CD4-positive, alpha-beta memory T cell (primary cell): Measurements from ENCODE around the gene ITPK1. TPM values are rescaled to one million over a fixed set of nuclear protein-coding genes. Genes with fewer than 3 reads are reported as not detected.

Experiments
- CTCF ChIA-PET: fragments of 350-600 bp; sonication (Branson Sonifier 250); formaldehyde crosslinking; loops from one replicate; lab custom pipeline; 2021; ENCODE audit warnings: inconsistent platforms; ENCODE audit not compliant: partially characterized antibody; lab: Charles Lee
- POLR2A ChIA-PET: fragments of 350-600 bp; sonication (Branson Sonifier 250); formaldehyde crosslinking; loops from one replicate; lab custom pipeline; 2021; ENCODE audit not compliant: partially characterized antibody; lab: Charles Lee
- DNase-seq, 5 donors: peaks; one replicate each; pipeline versions ENCODE4 v3.0.0 to v3.0.0-alpha.2; 2020 to 2022; ENCODE audit warnings: mixed read lengths in 1 of 5
- H3K27ac ChIP-seq: one replicate; pipeline ENCODE4 v1.7.0; 2013; ENCODE audit warnings: low read depth, low read length
- H3K27me3 ChIP-seq: 2 replicates; pipeline ENCODE4 v1.7.0; 2013; ENCODE audit warnings: mild to moderate bottlenecking, low read length, moderate library complexity; ENCODE audit not compliant: insufficient read depth
- H3K36me3 ChIP-seq: 2 replicates; pipeline ENCODE4 v1.7.0; 2013; ENCODE audit warnings: mild to moderate bottlenecking, low read length, moderate library complexity; ENCODE audit not compliant: insufficient read depth
- H3K4me1 ChIP-seq: 2 replicates; pipeline ENCODE4 v1.7.0; 2013; ENCODE audit warnings: mild to moderate bottlenecking, low read length, moderate library complexity; ENCODE audit not compliant: insufficient read depth
- H3K4me3 ChIP-seq, 2 donors: one replicate each; pipeline ENCODE4 v1.7.0; 2013; ENCODE audit warnings: low read length in 2 of 2, mild to moderate bottlenecking in 1 of 2
- H3K9me3 ChIP-seq, 2 donors: one replicate each; pipeline ENCODE4 v1.7.0; 2013; ENCODE audit warnings: low read length in 2 of 2, control low read depth in 1 of 2; ENCODE audit not compliant: control insufficient read depth in 1 of 2
- H3K27ac Mint-ChIP-seq, 7 donors: one replicate each; pipeline ENCODE4 v1.8.0; 2020 to 2021; ENCODE audit warnings: mixed read lengths in 7 of 7, mild to moderate bottlenecking in 6 of 7, inconsistent platforms in 3 of 7, moderate library complexity in 3 of 7
- H3K27me3 Mint-ChIP-seq, 2 donors: one replicate each; pipeline ENCODE4 v1.8.0; 2020 to 2021; ENCODE audit warnings: mixed read lengths in 2 of 2
- H3K36me3 Mint-ChIP-seq, 2 donors: one replicate each; pipeline ENCODE4 v1.8.0; 2020 to 2021; ENCODE audit warnings: mixed read lengths in 2 of 2, inconsistent platforms in 1 of 2, mild to moderate bottlenecking in 1 of 2
- H3K4me1 Mint-ChIP-seq, 4 donors: one replicate each; pipeline ENCODE4 v1.8.0; 2020 to 2021; ENCODE audit warnings: mixed read lengths in 4 of 4, mild to moderate bottlenecking in 1 of 4
- H3K4me3 Mint-ChIP-seq, 8 donors: one replicate each; pipeline ENCODE4 v1.8.0; 2020 to 2021; ENCODE audit warnings: mixed read lengths in 8 of 8, mild to moderate bottlenecking in 7 of 8, moderate library complexity in 6 of 8, inconsistent platforms in 3 of 8
- H3K9me3 Mint-ChIP-seq, 8 donors: one replicate each; pipeline ENCODE4 v1.8.0; 2020 to 2021; ENCODE audit warnings: mixed read lengths in 8 of 8, mild to moderate bottlenecking in 5 of 8, inconsistent platforms in 3 of 8, moderate library complexity in 1 of 8
- intact Hi-C: fragments of 100-400 bp; cut with micrococcal nuclease; formaldehyde crosslinking; loops from one replicate; pipeline ENCODE4 v1.15.1; 2023
- polyA plus RNA-seq, 2 donors: library from polyadenylated mRNA; unstranded; fragments of 300-500 nt; fragmentation: Illumina TruSeq; gene quantifications; one replicate each; pipeline ENCODE4 v1.2.3, GENCODE V29; 2021
- total RNA-seq, 2 experiments: library from RNA; stranded (reverse); gene quantifications; one replicate each; pipeline ENCODE4 v1.2.3, GENCODE V29; 2021

ITPK1 gene
- total and polyA plus RNA-seq, 4 experiments from 2014 or later, result 12.5 to 30.0 (median 26.9) TPM

DNA sequence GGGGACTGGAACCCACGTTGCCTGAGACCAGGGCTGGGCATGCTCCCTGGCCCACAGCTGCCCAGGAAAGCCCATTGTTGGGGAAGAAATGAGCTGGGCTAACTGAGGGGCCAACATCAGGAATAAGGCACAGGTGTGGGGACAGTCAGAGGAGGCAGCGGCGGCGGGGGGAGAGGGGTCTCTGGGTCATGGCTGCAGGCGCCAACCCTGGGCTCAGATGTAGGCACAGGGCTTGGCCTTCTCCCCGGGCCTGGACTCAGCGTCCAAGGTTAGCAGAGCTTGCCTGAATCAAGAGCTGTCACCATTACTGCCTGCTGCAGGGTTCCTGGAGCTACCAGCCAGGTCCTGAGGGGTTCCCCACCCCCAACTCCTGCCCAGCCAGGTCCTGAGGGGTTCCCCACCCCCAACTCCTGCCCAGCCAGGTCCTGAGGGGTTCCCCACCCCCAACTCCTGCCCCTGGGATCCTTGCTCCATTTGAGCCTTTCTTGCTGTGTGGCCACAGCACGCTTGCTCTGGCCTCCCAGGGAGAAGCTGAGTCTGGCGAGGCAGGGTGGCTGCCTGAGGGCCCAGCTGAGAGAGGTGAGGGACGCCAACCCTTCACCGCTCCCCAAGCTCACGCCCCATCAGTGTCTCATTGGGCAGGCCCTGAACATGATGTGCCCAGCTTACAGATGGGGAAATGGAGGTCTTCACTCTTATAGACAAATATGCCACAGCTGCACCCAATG lies 186.6 kb downstream of the ITPK1 start:
- Histone ChIP-seq H3K9me3 (no peaks in the 10 kb centered on the region), H3K4me1 (no peaks in the 10 kb centered on the region), H3K36me3 (no peaks in the 10 kb centered on the region), H3K27ac (no peak overlapping the region), H3K4me3 (no peak overlapping the region), H3K27me3 (no peaks in the 10 kb centered on the region)
- DNase-seq, result no peak
- ChIA-PET POLR2A (interaction anchor here (0.7 kb wide), 1 partner anchor 30 kb away, joined by 3 read pairs; no protein-coding TSS in a partner anchor), CTCF (interaction anchor here (1.1 kb wide), 1 partner anchor 23 kb away, joined by 3 read pairs; no protein-coding TSS in a partner anchor)
- Mint-ChIP-seq H3K27me3 (peaks cover 5 to 13% of the 10 kb centered on the region in 2 donors), H3K4me3 (no peak overlapping the region), H3K9me3 (peaks cover 0 to 5% (median 0%) of the 10 kb centered on the region in 8 donors), H3K36me3 (no peaks in the 10 kb centered on the region), H3K4me1 (peaks cover 0 to 3% (median 0%) of the 10 kb centered on the region in 4 donors), H3K27ac (no peak overlapping the region)
- intact Hi-C loops, result loop anchor here (2.0 kb wide), 1 partner anchor 42 kb away; no protein-coding TSS in a partner anchor

DNA sequence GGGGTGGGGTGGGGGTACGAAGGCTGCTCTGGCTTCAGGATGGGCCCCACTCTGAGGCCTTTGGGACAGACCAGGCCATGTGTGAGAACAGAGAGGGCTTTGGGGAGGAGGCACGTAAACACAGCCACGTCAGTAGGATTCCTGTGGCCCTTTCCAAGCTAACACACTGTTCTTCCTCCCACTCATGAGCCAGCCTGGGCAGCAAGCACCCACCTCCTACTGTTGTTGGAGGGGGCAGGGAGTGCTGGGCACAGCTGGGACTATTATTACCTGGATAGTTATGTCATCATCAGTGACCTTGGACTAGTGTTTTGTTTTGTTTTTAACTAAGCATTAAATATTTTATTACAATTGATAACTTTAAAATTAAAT lies 187.5 kb downstream of the ITPK1 start:
- Histone ChIP-seq H3K4me3 (no peak overlapping the region), H3K4me1 (no peaks in the 10 kb centered on the region), H3K27ac (no peak overlapping the region), H3K36me3 (no peaks in the 10 kb centered on the region), H3K27me3 (no peaks in the 10 kb centered on the region), H3K9me3 (no peaks in the 10 kb centered on the region)
- H3K9me3 Mint-ChIP-seq, result peaks cover 0 to 5% (median 0%) of the 10 kb centered on the region in 8 donors
- intact Hi-C loops, result loop anchor here (2.0 kb wide), 1 partner anchor 43 kb away; no protein-coding TSS in a partner anchor
- peaks cover 0 to 3% (median 0%) of the 10 kb centered on the region in 4 donors for H3K4me1 Mint-ChIP-seq
- ChIA-PET POLR2A (no interaction called here), CTCF (no interaction called here)
- DNase-seq, result no peak
- no peak overlapping the region for H3K4me3 Mint-ChIP-seq
- peaks cover 5 to 15% of the 10 kb centered on the region in 2 donors for H3K27me3 Mint-ChIP-seq
- no peak overlapping the region for H3K27ac Mint-ChIP-seq
- no peaks in the 10 kb centered on the region for H3K36me3 Mint-ChIP-seq

DNA sequence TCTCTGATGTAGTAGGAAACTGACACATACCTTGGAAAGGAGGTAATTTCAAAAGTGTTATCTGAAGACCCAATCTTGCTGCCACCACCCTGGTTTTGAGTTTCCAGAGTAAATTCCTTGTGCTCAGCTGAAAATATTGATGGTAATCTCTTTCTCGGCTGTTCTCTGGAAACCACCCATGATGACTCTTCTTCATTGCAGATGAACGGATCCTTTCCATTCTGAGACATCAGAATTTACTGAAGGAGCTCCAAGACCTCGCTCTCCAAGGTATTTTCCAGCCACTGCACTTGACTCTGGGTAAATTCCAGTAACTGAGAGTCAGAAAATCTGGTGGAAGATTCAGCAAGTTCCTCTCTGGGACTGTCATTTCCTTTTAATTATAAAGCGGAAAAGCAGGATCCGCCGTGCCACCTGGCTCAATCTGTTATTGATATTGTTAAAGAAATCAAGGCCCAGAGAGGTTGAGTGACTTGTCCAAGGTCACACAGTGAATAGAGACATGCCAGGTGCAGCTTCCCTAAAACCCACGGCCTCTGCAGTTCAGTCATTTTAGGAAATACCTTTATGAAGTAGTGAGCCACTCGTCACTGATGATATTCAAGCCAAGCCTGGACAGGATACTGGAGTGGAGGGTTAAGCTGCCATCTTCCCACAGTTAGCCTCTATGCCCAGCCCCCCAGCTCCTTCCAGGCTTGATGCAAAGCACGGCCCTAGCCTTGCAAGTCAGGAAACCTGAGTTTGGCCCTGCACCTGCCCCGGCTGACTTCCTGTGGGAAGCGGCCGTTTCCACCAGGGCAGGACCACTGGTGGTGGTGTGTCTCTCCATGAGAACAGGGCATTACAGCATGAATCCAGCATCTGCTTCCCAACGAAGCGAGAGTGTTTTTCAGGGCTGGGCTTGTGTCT lies 188.1 kb downstream of the ITPK1 start:
- Histone ChIP-seq H3K4me1 (no peaks in the 10 kb centered on the region), H3K36me3 (no peaks in the 10 kb centered on the region), H3K27ac (no peak overlapping the region), H3K4me3 (no peak overlapping the region), H3K9me3 (no peaks in the 10 kb centered on the region), H3K27me3 (no peaks in the 10 kb centered on the region)
- Mint-ChIP-seq H3K27me3 (peaks cover 6 to 16% of the 10 kb centered on the region in 2 donors), H3K27ac (no peak overlapping the region), H3K36me3 (no peaks in the 10 kb centered on the region), H3K4me3 (no peak overlapping the region), H3K9me3 (peaks cover 0 to 6% (median 0%) of the 10 kb centered on the region in 8 donors), H3K4me1 (peaks cover 0 to 3% (median under 1%) of the 10 kb centered on the region in 4 donors)
- DNase-seq, result no peak
- ChIA-PET CTCF (no interaction called here), POLR2A (no interaction called here)
- intact Hi-C loops, result loop anchor here (2.0 kb wide), 1 partner anchor 43 kb away; no protein-coding TSS in a partner anchor

DNA sequence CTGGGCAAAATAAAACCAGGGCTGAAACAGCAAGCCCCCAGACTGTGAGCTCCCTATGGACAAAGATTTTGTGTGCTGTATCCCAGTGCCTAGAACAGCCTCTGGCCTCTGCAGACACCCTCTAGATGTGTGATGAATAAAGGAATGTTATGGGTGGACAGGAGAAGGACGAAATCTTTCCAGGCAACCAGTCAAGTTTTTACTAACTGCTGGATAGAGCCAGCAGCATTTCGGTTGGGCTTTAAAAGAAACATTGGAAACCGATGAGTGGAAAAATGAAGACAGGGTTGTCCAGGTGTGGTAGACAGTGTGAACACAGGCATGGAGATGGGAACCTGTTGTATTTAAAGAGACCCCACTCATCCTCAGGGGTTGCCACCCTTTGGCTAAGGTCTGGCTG lies 188.8 kb downstream of the ITPK1 start:
- Mint-ChIP-seq H3K4me1 (peaks cover 0 to 5% (median 5%) of the 10 kb centered on the region in 4 donors), H3K27ac (no peak overlapping the region), H3K36me3 (no peaks in the 10 kb centered on the region), H3K9me3 (peaks cover 0 to 10% (median 0%) of the 10 kb centered on the region in 8 donors), H3K27me3 (peaks cover 10 to 21% of the 10 kb centered on the region in 2 donors), H3K4me3 (no peak overlapping the region)
- DNase-seq, result no peak
- CTCF ChIA-PET, result no interaction called here
- no peaks in the 10 kb centered on the region for H3K27me3 ChIP-seq
- H3K9me3 ChIP-seq, result no peaks in the 10 kb centered on the region
- no peak overlapping the region for H3K27ac ChIP-seq
- POLR2A ChIA-PET, result no interaction called here
- no peaks in the 10 kb centered on the region for H3K36me3 ChIP-seq
- H3K4me3 ChIP-seq, result no peak overlapping the region
- intact Hi-C loops, result no loop called here
- no peaks in the 10 kb centered on the region for H3K4me1 ChIP-seq

DNA sequence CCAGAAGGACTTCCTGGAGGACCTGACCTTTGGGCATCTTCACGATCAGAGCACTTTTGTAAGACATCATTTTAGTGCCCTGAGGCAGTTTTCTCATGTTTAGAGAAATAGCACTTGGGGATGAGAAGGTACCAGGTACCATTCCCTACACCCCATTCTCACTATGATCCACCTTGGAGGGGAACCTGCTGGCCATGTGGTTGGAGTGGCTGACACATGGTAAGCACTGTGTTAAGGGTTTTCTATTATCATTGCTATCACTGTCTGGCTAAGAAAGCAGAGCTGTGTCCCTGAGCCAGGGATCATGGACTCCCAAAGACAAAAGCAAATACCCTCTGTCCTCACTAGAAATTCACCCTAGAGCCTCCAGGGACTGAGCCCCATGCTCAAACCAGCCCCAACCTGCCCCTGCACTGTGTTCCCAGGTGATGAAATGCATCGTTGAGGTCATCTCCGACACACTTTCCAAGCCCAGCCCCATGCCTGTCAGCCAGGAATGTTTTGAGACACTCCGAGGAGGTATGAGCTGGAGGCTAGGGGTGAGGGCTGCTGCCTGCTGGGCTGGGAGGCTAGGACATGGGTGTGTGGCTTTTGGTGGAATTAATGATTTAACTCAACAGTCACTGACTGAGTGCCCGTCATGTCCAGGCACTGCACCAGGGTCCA lies 189.4 kb downstream of the ITPK1 start:
- Histone ChIP-seq H3K27me3 (no peaks in the 10 kb centered on the region), H3K9me3 (no peaks in the 10 kb centered on the region), H3K4me1 (no peaks in the 10 kb centered on the region), H3K4me3 (no peak overlapping the region), H3K27ac (no peak overlapping the region), H3K36me3 (no peaks in the 10 kb centered on the region)
- Mint-ChIP-seq H3K27ac (no peak overlapping the region), H3K4me1 (peaks cover 0 to 5% (median 5%) of the 10 kb centered on the region in 4 donors), H3K36me3 (no peaks in the 10 kb centered on the region), H3K4me3 (no peak overlapping the region), H3K27me3 (peaks cover 14 to 24% of the 10 kb centered on the region in 2 donors), H3K9me3 (peaks cover 0 to 10% (median 0%) of the 10 kb centered on the region in 8 donors)
- POLR2A ChIA-PET, result no interaction called here
- CTCF ChIA-PET, result no interaction called here
- no peak for DNase-seq
- intact Hi-C loops, result no loop called here

DNA sequence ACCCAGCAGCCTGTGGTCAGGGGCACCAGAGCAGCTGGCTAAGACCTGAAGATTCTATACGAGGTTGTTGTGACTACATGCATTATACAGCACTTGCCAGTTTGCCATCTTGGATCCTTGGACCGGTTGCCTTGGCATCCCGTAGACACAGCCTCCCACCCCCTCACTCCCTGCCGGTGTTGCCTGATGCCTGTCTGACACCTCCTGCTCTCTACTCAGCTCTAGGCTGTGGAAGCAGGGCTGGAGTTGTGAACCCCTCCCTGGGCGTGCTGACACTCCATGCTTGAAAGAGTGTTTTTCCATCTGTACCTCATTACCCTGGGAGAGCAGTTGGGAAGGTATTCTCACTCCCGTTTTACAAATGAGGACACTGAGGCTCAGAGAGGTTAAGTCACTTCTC lies 190.3 kb downstream of the ITPK1 start:
- Histone ChIP-seq H3K27ac (no peak overlapping the region), H3K9me3 (no peaks in the 10 kb centered on the region), H3K4me1 (no peaks in the 10 kb centered on the region), H3K36me3 (no peaks in the 10 kb centered on the region), H3K27me3 (no peaks in the 10 kb centered on the region), H3K4me3 (no peak overlapping the region)
- no peak for DNase-seq
- Mint-ChIP-seq H3K27ac (no peak overlapping the region), H3K9me3 (peaks cover 0 to 10% (median 0%) of the 10 kb centered on the region in 8 donors), H3K4me3 (no peak overlapping the region), H3K36me3 (no peaks in the 10 kb centered on the region), H3K4me1 (peaks cover 0 to 5% (median 4%) of the 10 kb centered on the region in 4 donors), H3K27me3 (peaks cover 19 to 29% of the 10 kb centered on the region in 2 donors)
- intact Hi-C loops, result no loop called here
- ChIA-PET CTCF (no interaction called here), POLR2A (no interaction called here)
